Activated gamma-delta T cell treated with anti-CD3 and anti-CD28 coated beads, Interleukin-2, amount 50 U/mL, for 16 hours (primary cell): ENCODE measurements around the gene RNF224.
A peak's percentile ranks its signal among the peaks of the same experiment; 100 is the strongest.

Experiments
- DNase-seq: peaks from one replicate; pipeline ENCODE4 v3.0.0-alpha.2; 2020; ENCODE audit warnings: low read depth

Gene RNF224

DNA sequence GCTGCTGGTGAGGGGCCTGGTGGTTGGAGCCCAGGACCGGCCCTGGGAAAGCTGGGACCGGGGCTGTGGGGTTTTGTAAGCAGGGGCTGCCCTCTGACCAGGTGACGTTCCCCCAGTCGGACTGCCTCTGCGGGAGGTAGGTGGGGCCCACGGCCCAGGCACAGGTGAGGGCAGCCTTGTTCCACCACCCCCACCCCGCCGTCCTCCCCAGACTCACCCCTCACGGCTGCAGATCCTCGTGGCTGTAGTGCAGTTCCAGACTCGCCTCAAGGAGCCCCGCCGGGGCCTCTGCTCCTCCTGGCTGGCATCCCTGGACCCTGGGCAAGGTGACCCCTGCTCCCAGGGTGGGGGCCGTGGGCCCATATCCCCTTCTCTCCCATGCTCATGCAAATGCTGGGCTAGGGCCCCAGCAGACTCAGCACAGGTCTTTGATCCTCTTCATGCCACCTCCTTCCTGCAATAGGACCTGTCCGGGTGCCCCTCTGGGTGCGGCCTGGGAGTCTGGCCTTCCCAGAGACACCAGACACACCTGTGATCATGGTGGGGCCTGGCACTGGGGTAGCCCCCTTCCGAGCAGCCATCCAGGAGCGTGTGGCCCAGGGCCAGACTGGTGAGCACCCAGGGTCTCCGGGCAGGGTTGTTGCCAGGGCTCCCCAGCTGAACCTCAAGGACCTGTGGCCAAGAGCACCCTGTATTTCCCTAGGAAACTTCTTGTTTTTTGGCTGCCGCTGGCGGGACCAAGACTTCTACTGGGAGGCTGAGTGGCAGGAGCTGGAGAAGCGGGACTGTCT lies 11.9 kb upstream of the RNF224 start:
- DNase-seq, result no peak

DNA sequence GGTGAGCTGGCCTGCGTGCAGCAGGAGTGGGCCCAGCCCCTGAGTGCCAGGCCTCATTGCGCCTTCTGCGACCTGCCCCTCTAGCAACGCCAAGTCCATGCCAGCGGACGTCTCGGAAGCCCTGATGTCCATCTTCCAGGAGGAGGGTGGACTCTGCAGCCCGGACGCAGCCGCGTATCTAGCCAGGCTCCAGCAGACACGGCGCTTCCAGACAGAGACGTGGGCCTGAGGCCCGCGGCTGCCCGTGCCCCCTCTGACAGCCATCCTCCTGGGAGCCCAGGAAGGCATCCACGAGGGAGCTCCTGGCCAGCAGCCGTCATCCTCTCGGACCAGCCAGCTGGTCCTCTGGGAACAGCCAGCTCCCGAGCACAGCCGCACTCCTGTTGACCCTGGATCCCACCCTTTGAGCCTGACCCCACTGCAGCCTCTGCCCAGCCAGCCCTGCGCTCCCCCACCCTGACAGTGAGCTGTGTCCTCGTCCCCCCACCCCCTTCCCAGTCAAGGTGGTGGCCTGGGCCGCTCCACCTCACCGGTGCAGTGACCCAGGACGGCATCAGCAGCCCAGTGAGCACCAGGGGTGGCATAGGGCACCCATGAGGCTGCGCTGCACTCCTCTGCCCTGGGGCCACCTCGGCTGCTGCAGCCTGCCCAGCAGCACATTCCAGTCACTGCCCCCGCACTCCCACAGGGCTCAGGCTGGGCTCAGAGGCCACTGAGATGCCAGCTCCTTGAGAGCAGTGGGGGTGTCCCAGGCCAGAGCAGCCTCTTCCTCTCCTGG lies 10.9 kb upstream of the RNF224 start:
- DNase-seq, result no peak

GRCh38 chr9:137217276-137218211 lies 9.8 kb upstream of the RNF224 start:
- DNase-seq, result no peak

DNA sequence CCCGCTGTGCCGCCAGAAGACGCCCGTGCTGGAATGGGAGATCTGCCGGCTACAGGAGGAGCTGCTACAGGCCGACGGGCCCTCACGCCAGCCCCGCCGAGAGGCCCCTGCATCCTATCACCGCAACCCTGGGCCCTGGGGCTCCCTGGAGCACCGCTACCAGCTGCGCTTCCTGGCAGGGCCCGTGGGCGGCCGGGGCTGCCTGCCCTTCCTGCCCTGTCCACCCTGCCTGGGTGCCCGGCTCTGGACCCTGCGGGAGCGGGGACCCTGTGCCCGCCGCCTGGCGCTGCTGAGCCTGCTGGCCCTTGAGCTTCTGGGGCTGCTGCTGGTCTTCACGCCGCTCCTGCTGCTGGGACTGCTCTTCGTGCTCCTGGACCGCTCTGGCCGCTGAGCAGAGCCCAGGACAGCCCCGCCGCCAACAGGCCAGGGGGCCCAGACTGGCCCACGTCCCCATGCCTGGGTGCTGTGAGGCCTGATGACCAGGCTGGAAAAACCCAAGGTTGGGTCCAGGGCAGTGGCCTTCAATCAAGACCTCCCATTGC lies 9.0 kb upstream of the RNF224 start:
- no peak for DNase-seq

DNA sequence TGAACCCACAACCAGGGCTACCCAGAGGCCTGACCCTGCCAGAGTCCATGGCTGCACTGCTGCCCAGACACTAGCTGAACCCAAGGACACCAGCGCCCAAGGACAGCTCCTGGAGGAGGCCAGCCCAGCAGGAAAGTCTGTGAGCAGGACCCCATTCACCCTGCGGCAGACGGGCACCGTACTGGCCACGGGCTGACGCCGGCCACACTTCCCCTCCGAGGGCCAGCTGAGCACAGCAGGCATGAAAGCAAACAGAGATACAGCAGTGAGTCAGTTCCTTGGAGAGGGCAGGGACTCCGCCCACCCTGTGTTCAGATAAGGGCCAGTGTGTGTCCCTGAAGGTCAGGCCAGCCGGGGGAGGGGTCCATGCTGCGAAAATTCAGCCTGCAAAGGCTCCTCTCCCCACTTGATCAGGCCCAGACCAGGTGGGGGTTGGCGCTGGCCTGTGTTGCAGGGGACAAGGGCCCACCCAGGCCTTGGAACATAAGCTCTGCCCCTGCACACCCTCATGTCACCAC lies 8.5 kb upstream of the RNF224 start:
- no peak for DNase-seq

DNA sequence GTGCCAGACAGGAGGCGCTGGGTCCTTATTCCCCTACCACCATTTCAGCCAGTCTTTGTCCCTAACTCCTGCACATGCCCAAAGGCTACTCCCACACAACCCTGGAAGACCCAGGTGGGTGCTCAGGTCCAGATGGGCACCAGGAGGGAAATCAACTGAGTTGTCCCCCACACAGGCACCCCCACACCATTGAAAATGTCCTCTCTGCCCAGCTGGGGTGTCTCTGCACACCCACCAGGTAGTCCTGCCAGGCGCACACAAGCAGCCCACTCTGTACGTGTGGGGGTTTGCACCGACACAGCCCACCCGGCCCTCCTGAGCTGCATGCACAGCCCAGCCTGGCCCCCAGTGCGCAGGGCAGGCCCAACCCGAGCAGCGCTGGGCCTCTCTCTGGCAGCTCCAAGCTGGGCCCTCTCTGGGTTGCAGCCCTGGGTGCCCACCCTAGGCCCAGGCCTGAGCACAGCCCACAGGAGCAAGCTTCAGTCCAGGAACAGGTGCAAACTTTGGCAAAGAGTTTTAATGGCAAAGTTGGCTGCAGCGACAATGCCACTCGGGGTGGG lies 7.5 kb upstream of the RNF224 start:
- no peak for DNase-seq

DNA sequence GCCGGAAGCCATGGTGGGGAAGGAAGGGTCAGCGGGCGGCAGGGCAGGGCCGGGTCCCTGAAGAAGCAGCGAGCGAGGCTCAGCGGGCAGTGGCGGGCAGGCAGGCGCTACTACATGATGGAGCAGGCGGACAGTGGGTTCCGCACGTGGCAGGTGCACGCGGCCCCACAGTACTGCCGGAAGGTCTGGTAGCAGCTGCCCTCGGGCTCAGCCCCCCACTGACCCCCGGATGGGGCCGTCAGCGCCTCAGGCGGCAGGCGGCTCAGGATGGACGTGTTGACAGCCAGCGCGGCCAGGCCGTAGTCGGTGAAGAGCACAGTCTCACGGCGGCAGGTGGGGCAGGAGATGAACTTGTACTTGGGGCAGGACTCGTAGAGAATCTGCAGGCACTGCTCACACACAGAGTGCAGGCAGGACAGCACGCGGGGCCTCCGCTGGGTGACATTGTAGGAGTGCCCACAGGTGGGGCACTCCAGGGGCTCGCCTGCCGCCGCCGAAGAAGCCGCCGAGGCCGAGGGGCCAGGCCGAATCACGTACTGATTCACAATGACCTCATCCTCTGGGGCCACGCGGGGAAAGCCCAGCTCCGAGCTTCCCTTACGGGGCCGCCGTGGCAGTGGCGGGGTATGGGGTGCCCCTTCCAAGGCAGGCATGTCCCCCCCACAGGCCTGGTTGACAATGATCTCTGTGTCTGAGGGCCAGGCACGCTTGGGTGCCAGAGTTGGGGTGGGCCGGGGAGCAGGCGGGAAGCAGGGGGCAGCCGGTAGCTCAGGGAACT lies 6.8 kb upstream of the RNF224 start:
- DNase-seq, result no peak

GRCh38 chr9:137221095-137221505 lies 6.2 kb upstream of the RNF224 start:
- DNase-seq, result no peak

DNA sequence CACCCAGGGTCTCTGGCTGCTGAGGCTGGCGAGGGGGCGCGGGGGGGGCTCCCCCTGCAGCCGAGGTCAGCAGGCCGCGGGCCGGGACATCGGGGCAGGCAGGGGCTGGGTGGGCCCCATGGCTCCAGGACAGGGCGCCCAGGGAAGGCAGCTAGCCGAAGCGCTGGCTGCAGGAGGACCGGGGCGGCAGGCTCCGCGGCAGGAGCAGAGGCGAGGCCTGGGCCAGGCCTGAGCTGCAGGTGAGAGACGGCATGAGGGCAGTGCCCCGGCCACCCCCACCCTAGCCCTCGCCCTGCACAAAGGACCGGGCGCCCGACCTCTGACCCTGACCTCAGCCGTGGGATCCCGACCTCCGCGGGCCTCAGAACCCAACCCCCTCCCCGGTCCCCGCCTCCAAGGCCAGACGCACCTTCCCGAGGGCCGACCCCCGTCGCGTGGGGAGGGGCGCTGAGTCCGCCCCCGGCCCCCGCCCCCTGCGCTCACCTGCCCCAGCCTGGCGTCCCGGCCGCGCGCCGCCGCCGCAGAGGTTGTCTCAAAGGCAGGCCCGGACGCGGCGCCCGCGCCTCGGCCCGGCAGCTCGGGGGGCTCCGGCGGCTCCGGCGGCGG lies 5.7 kb upstream of the RNF224 start:
- DNase-seq, result no peak

- DNase-seq, result no peak
These were observed 4.9 kb upstream of the RNF224 start, which contains the start of gene RNF208 for GRCh38 chr9:137222190-137223077. TSS of gene RNF208 (minus strand) at chr9:137222240. CDS start at chr9:137221212, 1,028 bp downstream.

DNA sequence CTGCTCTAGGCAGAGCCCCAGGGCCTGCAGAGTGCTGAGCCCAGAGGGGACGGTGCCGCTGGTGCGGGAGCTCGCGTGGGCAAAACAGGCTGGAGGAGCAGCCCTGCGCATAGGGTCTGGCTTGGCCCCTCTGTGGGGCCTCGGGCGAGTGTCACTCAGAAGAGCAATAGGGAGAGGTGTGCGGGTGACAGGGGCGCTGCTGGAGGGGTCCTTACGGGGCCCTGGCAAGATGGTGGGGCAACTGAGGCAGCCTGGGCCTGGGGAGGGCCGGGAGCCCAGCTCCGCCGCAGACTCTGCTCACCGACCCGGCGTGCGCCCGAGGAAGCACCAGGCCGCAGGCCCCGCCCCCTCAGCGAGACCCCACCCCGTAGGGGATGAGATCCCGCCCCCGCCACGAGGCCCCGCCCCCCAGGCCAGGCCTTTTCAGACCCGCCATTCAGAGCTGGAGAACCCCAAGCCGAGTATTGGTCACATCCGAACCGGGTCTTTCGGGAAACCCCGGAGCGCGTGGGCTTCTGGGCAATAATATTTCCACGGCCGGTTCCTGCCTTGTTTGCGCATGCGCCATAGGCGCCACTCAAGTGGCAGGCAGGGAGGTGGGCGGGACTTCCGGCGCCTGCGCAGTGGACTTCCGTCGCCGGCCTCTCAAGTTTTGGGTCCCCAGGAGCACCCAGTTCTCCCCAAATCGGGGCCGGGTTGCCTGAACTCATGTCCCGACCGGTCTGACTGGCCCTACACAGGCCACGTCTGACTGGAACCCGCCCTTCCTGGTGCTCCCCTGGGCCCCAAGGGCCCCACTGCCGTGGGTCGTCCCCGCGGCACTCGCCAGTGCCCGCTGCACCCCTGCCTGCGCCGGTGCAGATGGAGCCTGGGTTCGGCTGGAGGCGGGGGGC lies 4.0 kb upstream of the RNF224 start:
- peak; percentile 96 for DNase-seq

DNA sequence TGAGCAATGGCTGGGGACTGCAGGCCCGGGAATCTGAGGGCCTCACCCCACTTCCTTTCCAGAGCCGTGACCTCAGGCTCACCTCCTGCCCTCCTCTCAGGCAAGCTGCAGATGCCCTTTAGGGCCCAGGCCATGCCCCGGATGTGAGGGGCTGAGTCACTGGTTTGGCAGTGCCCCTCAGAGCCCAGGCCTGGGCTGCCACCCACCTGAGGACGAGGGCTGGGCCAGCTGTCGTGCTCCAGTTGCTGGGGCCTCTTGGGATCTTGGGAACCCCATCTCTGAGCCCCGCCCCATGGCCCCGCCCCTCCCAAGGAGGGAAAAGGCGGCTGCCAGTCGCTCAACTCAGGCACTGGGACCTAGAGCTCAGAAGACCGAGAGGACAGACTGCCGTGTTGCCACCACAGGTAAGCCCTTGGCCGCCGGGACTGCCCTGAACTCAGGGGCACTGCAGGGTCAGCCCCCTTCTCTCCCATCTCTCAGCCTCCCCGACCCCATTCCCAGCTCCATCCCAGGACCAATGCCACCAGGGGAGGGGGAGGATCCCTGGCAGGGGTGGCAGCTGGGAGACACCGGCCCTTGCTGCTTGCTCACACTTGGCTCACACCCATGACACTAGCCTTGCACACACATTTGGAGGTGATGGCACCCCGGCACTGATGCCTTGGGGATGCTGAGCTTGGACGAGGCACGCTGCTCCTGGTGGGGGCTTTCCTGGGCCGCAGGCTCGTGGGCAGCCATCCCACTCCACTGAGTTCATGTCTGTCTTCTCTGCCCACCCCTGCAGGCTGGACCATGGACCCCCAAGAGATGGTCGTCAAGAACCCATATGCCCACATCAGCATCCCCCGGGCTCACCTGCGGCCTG lies 2.2 kb upstream of the RNF224 start, which contains the start of gene CYSRT1:
Gene CYSRT1 (plus strand): TSS at position 345 of the 865 bp plus-strand sequence. CDS start 448 bp downstream, at position 793.
- DNase-seq, result no peak

DNA sequence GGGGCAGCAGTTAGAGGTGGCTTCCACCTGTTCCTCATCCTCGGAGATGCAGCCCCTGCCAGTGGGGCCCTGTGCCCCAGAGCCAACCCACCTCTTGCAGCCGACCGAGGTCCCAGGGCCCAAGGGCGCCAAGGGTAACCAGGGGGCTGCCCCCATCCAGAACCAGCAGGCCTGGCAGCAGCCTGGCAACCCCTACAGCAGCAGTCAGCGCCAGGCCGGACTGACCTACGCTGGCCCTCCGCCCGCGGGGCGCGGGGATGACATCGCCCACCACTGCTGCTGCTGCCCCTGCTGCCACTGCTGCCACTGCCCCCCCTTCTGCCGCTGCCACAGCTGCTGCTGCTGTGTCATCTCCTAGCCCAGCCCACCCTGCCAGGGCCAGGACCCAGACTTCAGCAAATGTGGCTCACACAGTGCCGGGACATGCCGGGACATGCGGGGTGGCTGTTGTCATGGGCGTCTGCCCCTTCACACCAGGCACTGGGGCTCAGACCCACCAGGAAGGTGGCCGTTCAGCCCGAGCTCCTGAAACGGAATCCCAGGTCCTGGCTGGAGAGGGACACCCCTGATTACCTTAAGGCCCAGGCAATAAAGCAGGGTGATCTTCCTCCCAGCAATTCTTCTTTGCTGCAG lies 1.5 kb upstream of the RNF224 start:
- DNase-seq, result no peak

DNA sequence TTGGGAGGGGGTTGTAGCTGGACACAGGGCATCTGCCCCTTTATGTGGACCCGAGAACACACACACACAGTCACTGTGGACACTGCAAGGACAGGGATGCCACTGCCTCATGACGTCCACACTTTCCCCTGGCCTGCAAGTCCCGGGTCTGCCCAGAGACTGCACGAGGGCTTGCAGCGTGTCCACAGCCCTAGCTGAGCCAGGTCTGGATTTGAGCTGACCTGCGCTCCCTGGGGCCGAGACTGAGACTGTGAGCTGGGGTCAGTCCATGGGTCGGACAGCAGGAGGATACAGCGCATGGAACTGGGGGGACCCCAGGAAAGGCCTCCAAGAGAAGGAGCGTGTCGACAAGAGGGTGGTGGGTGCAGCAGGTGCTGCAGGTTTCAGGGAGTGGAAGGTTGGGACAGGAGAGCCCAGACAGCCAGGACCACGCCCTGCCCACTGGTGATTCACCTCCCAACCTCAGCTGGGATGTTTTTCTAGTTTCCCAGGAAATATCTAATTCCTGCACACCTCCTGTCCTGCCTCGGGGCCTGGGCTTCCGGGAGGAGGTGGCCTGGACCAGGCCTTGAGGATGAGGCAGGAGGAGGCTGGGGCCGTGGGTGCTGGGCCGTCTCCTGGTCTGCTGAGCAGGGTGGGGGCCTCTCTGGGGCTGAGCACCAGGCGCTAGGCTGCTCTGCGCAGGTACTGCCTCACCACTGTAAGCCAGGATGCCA lies 806 bp upstream of the RNF224 start:
- DNase-seq, result no peak

GRCh38 chr9:137227853-137228505 lies 677 bp downstream of the RNF224 start:
- DNase-seq, result no peak
